Fibroblast of villous mesenchyme (primary cell): ENCODE data around the gene FBL. TPM values are rescaled to one million over a fixed set of nuclear protein-coding genes. Genes with fewer than 3 reads are reported as not detected.

Experiments
- DNase-seq: peaks from one replicate; pipeline ENCODE4 v3.0.0-alpha.2; 2010; ENCODE audit warnings: low read depth
- H3K4me3 ChIP-seq: 2 replicates; pipeline ENCODE4 v1.5.1; 2011; ENCODE audit warnings: low read depth, mild to moderate bottlenecking, low read length
- total RNA-seq: library from RNA; depleted of rRNA; stranded (reverse); fragments of >200 nt; gene quantifications from 2 replicates; pipeline ENCODE4 v1.2.3, GENCODE V29; 2012
- TF ChIP-seq, protein P1 (sequence below): IDR thresholded peaks from 2 replicates; pipeline ENCODE4 v1.5.1; 2012; ENCODE audit warnings: low read depth, mild to moderate bottlenecking, low read length; ENCODE audit not compliant: insufficient read depth

Gene FBL
- total RNA-seq, 1 donor = 83.3 TPM

- TF ChIP-seq, protein P1, sequence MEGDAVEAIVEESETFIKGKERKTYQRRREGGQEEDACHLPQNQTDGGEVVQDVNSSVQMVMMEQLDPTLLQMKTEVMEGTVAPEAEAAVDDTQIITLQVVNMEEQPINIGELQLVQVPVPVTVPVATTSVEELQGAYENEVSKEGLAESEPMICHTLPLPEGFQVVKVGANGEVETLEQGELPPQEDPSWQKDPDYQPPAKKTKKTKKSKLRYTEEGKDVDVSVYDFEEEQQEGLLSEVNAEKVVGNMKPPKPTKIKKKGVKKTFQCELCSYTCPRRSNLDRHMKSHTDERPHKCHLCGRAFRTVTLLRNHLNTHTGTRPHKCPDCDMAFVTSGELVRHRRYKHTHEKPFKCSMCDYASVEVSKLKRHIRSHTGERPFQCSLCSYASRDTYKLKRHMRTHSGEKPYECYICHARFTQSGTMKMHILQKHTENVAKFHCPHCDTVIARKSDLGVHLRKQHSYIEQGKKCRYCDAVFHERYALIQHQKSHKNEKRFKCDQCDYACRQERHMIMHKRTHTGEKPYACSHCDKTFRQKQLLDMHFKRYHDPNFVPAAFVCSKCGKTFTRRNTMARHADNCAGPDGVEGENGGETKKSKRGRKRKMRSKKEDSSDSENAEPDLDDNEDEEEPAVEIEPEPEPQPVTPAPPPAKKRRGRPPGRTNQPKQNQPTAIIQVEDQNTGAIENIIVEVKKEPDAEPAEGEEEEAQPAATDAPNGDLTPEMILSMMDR = no peak
- DNase-seq = no peak
- no peak overlapping the region for H3K4me3 ChIP-seq
Measured at GRCh38 chr19:39871886-39872866, 26.0 kb upstream of the FBL start.

- DNase-seq = no peak
- no peak overlapping the region for H3K4me3 ChIP-seq
- TF ChIP-seq, protein P1 = no peak
Measured at GRCh38 chr19:39871362-39871761, 25.2 kb upstream of the FBL start.

- TF ChIP-seq, protein P1 = no peak
- no peak overlapping the region for H3K4me3 ChIP-seq
- no peak for DNase-seq
Measured at GRCh38 chr19:39870171-39870971, 24.2 kb upstream of the FBL start.

DNA sequence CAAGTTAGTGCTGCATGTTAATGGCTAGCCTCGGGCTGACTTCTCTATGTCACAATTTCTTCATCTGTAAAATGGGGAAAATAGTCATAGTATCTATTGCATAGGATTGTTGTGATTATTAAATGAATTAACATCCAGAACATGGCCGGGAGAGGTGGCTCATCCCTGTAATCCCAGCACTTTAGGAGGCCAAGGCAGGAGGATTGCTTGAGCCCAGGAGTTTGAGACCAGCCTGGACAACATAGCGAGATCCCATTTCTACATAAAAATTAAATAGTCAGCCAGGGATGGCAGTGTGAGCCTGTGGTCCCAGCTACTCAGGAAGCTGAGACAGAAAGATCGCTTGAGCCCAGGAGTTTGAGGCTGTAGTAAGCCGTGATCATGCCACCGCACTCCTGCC lies 21.8 kb upstream of the FBL start:
- TF ChIP-seq, protein P1 = no peak
- no peak overlapping the region for H3K4me3 ChIP-seq
- DNase-seq = no peak

DNA sequence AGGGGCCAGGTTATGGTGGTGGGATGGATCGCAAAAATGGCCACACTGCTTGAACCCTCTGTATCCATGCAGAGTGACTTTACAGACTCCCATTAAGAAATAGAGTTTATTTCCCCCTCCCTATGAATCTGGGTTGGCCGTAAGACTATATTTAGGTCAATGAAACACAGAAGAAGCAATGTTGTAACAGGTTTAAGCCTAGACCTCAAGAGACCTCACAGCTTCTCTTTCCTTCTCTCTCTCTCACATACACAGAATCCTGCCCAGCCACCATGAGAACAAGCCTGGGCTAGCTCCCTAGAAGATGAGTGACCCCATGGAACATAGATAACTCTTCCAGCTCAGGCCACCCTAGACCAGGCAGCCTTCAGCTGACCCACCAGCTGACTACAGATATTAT lies 21.0 kb upstream of the FBL start:
- H3K4me3 ChIP-seq = no peak overlapping the region
- no peak for DNase-seq
- TF ChIP-seq, protein P1 = no peak

DNA sequence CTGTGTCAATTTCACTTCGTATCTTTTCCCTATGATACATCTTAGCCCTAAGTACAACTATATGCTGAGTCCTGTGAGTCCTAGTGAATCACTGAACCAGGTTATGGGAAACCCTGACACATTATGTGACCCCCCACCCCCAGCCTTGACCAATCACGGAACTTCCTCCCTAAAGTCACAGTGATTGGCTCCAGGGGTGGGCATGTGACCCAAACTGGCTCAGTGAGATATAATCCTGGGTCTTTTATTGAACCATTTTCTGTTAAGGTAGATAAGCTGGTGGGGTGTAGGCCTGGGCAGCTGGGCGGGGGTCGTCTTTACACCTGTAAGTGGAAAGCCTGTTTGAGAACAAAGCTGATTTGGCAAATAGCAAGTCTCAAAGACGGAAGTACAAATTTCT lies 19.8 kb upstream of the FBL start:
- H3K4me3 ChIP-seq = no peak overlapping the region
- DNase-seq = no peak
- TF ChIP-seq, protein P1 = no peak
